Calu3 (cell line): ENCODE measurements around the gene KCNAB3. TPM values are rescaled to one million over a fixed set of nuclear protein-coding genes. Genes with fewer than 3 reads are reported as not detected.

ENCODE experiments used
- BruUV-seq: library from RNA; stranded (reverse); fragments of 400-500 nt; replicated peaks from 2 replicates; lab custom pipeline; 2021; lab: Mats Ljungman, UMichigan
- CTCF ChIA-PET: fragments of 300-600 bp; sonication (Branson Sonifier 250); formaldehyde crosslinking; loops from one replicate; lab custom pipeline; 2022; ENCODE audit warnings: antibody characterized with exemption; lab: Charles Lee
- DNase-seq: peaks from one replicate; pipeline ENCODE4 v3.0.0; 2022
- H3K27ac Mint-ChIP-seq: one replicate; pipeline ENCODE4 v1.8.0; 2022; ENCODE audit warnings: mixed read lengths; ENCODE audit not compliant: unreplicated experiment
- H3K27me3 Mint-ChIP-seq: one replicate; pipeline ENCODE4 v1.8.0; 2022; ENCODE audit warnings: mixed read lengths; ENCODE audit not compliant: unreplicated experiment
- H3K36me3 Mint-ChIP-seq: one replicate; pipeline ENCODE4 v1.8.0; 2022; ENCODE audit warnings: mild to moderate bottlenecking, moderate library complexity, mixed read lengths; ENCODE audit not compliant: insufficient read depth, unreplicated experiment
- H3K4me1 Mint-ChIP-seq: one replicate; pipeline ENCODE4 v1.8.0; 2022; ENCODE audit warnings: mild to moderate bottlenecking, low read depth, mixed read lengths; ENCODE audit not compliant: unreplicated experiment
- H3K4me3 Mint-ChIP-seq: one replicate; pipeline ENCODE4 v1.8.0; 2022; ENCODE audit warnings: mild to moderate bottlenecking, low read depth, moderate library complexity, mixed read lengths; ENCODE audit not compliant: unreplicated experiment
- H3K9me3 Mint-ChIP-seq: one replicate; pipeline ENCODE4 v1.8.0; 2022; ENCODE audit warnings: low read depth, mixed read lengths; ENCODE audit not compliant: unreplicated experiment
- CTCF ChIP-seq: fragments of 200-600 bp; IDR thresholded peaks from one replicate; pipeline ENCODE4 v1.8.0; 2022; ENCODE audit warnings: antibody characterized with exemption; ENCODE audit not compliant: unreplicated experiment
- intact Hi-C: fragments of 100-400 bp; cut with micrococcal nuclease; formaldehyde crosslinking; loops from one replicate; pipeline ENCODE4 v1.10.0; 2022; ENCODE audit not compliant: unreplicated experiment
- total RNA-seq: library from RNA; stranded (reverse); gene quantifications from 2 replicates; pipeline ENCODE4 v1.2.3, GENCODE V29; 2022

KCNAB3 gene
- total RNA-seq, 1 experiment from 2014 or later = 4.8 TPM

DNA sequence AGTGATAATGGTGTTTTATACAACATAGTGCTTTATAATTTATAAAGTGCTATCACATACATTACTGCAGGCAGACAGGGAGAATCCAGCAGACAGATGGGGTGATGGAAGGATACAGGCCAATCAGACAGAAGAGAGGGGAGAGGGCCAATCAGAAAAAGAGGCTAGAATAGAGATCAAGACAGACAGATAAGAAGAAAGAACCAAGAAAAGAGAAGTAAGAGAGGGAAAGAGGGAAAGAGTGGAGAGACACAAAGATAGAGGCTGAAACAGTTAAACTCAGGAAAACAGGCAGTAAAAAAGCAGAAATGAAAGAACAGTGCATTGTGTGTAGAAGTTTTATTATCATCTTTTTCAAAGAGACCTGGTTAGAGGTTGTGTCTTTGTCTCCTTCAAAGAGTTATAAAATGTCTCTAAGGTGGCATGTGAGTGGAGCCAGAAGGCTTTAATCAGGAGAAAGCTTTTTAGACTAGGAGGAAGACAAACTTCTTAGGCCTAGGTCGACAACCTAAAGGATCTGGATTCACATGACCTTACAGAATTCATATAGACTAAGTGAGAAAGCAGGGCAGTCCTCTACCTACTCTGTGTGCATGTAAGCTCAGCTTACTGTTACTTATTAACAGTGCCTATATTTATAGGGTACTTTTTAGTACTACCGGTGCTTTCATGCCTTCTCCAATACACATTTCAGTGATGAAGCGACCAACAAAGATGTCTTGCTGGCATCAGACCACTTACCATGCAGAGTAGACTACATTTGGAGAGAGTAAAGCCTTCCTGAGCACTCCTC lies 49.4 kb downstream of the KCNAB3 start:
- Mint-ChIP-seq H3K36me3 (peaks cover 10% of the 10 kb centered on the region), H3K9me3 (no peaks in the 10 kb centered on the region), H3K4me1 (no peaks in the 10 kb centered on the region), H3K4me3 (no peak overlapping the region), H3K27me3 (no peaks in the 10 kb centered on the region), H3K27ac (no peak overlapping the region)
- TF ChIP-seq CTCF = no peak
- DNase-seq = no peak
- BruUV-seq = no TSS peak
- CTCF ChIA-PET = no interaction called here
- intact Hi-C loops = loop anchor here (10.0 kb wide), 1 partner anchor 55 kb away; the partner anchor contains the start of genes CNTROB and TRAPPC1

GRCh38 chr17:7878234-7878633 lies 51.4 kb downstream of the KCNAB3 start:
- no peaks in the 10 kb centered on the region for H3K4me1 Mint-ChIP-seq
- no peak for DNase-seq
- H3K9me3 Mint-ChIP-seq = no peaks in the 10 kb centered on the region
- H3K36me3 Mint-ChIP-seq = no peaks in the 10 kb centered on the region
- H3K4me3 Mint-ChIP-seq = no peak overlapping the region
- H3K27me3 Mint-ChIP-seq = no peaks in the 10 kb centered on the region
- no peak for TF ChIP-seq CTCF
- no TSS peak for BruUV-seq
- intact Hi-C loops = no loop called here
- no peak overlapping the region for H3K27ac Mint-ChIP-seq
- CTCF ChIA-PET = no interaction called here

- TF ChIP-seq CTCF = no peak
- no TSS peak for BruUV-seq
These were observed 53.8 kb downstream of the KCNAB3 start for GRCh38 chr17:7875804-7876370.

DNA sequence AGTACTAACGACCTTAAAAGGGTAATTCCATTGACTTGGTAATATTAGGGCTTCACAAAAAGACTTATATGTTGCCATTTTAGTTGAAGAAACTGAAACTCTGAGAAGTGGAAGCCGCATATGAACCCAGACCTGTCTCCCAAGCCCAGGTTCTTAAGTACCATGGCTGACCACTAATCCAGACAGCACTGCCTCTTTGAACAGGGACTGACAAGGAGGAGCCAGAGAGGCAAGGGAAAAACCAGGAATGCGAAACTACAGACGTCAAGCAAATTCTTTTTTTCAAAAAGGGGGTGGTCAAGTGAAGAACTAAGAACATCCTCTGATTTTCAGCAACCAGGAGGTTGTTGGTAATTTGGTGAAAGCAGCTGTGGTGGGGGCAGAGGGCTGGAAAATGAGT lies 56.6 kb downstream of the KCNAB3 start:
- CTCF ChIA-PET = no interaction called here
- TF ChIP-seq CTCF = no peak
- Mint-ChIP-seq H3K27me3 (no peaks in the 10 kb centered on the region), H3K4me1 (no peaks in the 10 kb centered on the region), H3K36me3 (no peaks in the 10 kb centered on the region), H3K9me3 (no peaks in the 10 kb centered on the region), H3K27ac (no peak overlapping the region), H3K4me3 (no peak overlapping the region)
- no TSS peak for BruUV-seq
- intact Hi-C loops = no loop called here
- DNase-seq = no peak

More at GRCh38 chr17:7875804-7876370, 53.8 kb downstream of the KCNAB3 start:
- CTCF ChIA-PET = no interaction called here
- H3K27me3 Mint-ChIP-seq = no peaks in the 10 kb centered on the region
- H3K4me3 Mint-ChIP-seq = no peak overlapping the region
- no peaks in the 10 kb centered on the region for H3K36me3 Mint-ChIP-seq
- no peak for DNase-seq
- H3K4me1 Mint-ChIP-seq = no peaks in the 10 kb centered on the region
- H3K9me3 Mint-ChIP-seq = no peaks in the 10 kb centered on the region
- H3K27ac Mint-ChIP-seq = no peak overlapping the region
- intact Hi-C loops = no loop called here

Other genes starting within 250 kb of the KCNAB3 start
- 98.3 and 119 TPM in 2 replicates for gene TP53, start 242.4 kb downstream of the KCNAB3 start, total RNA-seq
- gene WRAP53, start 241.4 kb downstream of the KCNAB3 start, total RNA-seq = 10.1 and 12.9 TPM in 2 replicates
- gene EFNB3, start 224.7 kb downstream of the KCNAB3 start, total RNA-seq = 0.38 and 0.88 TPM in 2 replicates
- 0.26 and 0.51 TPM in 2 replicates for gene DNAH2, start 212.1 kb downstream of the KCNAB3 start, total RNA-seq
- gene KDM6B, start 95.6 kb downstream of the KCNAB3 start, total RNA-seq = 29.0 and 37.3 TPM in 2 replicates
- 2.9 and 3.6 TPM in 2 replicates for gene TMEM88, start 74.8 kb downstream of the KCNAB3 start, total RNA-seq
- gene NAA38, start 72.3 kb downstream of the KCNAB3 start, total RNA-seq = 36.3 and 36.6 TPM in 2 replicates
- gene CYB5D1, start 71.9 kb downstream of the KCNAB3 start, total RNA-seq = 8.0 and 8.4 TPM in 2 replicates
- gene CHD3, start 41.1 kb downstream of the KCNAB3 start, total RNA-seq = 108 and 116 TPM in 2 replicates
- 1.4 and 2.0 TPM in 2 replicates for gene RNF227, start 13.6 kb downstream of the KCNAB3 start, total RNA-seq
- 87.8 and 106 TPM in 2 replicates for gene TRAPPC1, start 2.1 kb upstream of the KCNAB3 start, total RNA-seq
- 21.8 and 28.2 TPM in 2 replicates for gene CNTROB, start 2.4 kb upstream of the KCNAB3 start, total RNA-seq
- not detected in 2 replicates for gene GUCY2D, start 72.8 kb upstream of the KCNAB3 start, total RNA-seq
- not detected in 2 replicates for gene ALOX15B, start 109.2 kb upstream of the KCNAB3 start, total RNA-seq
- not detected in 2 replicates for gene ALOX12B, start 157.9 kb upstream of the KCNAB3 start, total RNA-seq
- gene ALOXE3, start 188.7 kb upstream of the KCNAB3 start, total RNA-seq = 0.20 TPM in 1 of 2 replicates, not detected in the other
- gene HES7, start 194.2 kb upstream of the KCNAB3 start, total RNA-seq = 0.28 and 0.69 TPM in 2 replicates
- 16.1 and 17.0 TPM in 2 replicates for gene PER1, start 222.5 kb upstream of the KCNAB3 start, total RNA-seq
- gene VAMP2, start 233.1 kb upstream of the KCNAB3 start, total RNA-seq = 18.1 and 22.1 TPM in 2 replicates
- gene TMEM107, start 246.5 kb upstream of the KCNAB3 start, total RNA-seq = 12.2 and 13.5 TPM in 2 replicates